GM19351 (cell line): ENCODE data around the gene MBD6.

ENCODE experiments used
- ATAC-seq: cut with Tn5 transposase; IDR thresholded peaks from one replicate; pipeline ENCODE4 v1.9.1; 2021; ENCODE audit warnings: mild to moderate bottlenecking, moderate library complexity; ENCODE audit not compliant: unreplicated experiment

The MBD6 gene

DNA sequence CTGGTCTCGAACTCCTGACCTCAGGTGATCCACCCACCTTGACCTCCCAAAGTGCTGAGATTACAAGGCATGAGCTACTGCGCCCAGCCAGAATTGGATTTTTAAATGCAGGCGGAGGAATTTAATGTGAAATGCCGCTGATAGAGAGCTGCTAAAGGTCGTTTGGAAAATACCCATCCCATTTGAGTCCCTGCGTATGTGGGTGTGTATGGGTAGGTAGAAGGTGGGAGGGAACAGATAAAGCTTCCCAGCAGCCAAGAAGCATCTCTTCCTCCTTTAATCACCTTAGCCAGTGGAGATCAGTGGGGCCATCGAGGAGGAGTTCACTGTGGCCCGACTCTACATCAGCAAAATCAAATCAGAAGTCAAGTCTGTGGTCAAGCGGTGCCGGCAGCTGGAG lies 52.2 kb downstream of the MBD6 start:
- no peak for ATAC-seq

DNA sequence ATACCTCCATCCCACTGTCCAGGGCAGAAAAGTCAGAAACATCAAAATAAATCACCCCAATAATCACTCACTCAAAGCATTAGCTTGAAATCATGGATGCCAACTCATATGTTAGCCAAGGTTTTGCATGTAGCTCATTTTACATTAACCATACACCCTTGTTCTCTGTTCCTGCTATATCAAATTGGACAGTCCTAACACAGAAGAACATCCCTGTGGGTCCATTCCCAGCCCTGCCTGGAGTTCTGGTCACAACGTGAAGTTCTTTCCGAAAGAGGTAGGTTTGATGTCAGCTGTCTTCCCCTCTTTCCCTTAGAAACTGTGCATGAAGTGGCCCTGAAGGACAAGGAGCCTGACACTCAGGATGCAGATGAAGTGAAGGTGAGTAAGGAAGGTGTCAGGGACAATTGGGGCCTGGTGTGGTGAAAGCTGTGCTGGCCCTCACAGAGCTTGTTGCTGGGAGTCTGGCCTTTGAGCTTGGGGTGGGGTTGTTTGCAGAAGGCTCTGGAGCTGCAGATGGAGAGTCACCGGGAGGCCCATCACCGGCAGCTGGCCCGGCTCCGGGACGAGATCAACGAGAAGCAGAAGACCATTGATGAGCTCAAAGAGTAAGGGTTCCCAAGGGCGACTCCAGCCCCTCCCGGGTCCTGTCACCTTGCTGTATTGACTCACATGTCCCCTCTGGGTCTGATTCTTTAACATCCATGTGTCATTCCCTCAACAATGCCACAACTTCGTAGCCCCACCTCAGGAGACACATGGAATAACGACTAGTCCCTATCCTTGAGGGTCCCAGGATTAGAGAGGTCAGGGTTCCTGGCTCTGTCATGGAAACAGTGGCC lies 53.4 kb downstream of the MBD6 start:
- no peak for ATAC-seq

DNA sequence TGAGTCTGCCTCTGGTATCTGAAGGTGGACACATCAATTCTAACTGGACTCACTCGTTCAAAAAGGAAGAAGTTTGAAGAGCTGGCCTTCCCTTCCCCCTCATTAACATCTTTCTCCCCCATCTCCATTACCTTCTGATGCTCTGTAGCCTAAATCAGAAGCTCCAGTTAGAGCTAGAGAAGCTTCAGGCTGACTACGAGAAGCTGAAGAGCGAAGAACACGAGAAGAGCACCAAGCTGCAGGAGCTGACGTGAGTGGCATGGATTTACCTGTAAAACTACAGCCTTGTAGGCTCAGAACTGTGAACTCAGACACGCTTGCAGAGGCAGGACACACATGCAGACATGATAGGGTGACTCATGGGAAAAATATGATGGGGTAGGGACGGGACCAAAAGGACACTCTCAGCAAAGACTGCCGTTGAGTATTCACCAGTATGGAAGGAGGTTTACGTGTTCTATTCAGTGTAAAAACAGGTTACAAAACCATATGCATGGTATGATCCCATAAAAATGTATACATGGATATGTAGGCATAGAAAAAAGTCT lies 54.1 kb downstream of the MBD6 start:
- no peak for ATAC-seq

DNA sequence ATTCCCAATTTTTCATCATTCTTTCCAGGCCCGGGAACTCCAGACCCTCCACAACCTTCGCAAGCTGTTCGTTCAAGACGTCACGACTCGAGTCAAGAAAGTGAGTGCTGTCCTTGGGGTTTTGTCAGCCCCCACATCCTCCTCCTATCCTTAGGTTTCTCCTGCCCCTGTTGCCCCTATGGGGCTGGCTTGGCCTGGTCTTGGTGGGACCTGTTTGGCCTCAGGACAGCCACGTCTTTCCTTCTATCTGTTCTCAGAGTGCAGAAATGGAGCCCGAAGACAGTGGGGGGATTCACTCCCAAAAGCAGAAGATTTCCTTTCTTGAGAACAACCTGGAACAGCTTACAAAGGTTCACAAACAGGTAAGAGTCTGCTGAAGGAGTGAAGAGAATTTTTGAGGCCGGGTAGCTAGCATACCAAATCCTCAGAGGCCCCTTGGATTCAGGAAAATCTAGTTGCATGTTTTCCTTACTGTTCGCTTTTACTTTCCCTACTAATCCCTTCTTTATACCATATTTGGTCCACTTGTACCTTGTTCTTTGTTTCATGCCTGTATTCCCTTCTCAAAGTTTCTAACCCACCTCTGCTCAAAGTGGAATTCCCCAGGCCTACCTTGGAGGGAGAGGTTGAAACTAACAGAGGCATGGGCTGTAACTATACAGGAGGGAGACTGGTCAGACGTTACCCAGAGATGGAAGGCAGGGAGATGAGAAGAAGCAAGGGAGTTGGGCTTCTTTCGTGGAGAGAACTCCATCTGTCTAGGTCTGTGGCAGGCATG lies 55.5 kb downstream of the MBD6 start:
- ATAC-seq = no peak

- ATAC-seq = no peak
Observed at GRCh38 chr12:57579011-57579410, 56.4 kb downstream of the MBD6 start.
